Uterus (tissue), 4 donors: Measurements from ENCODE around the gene TRMT44. TPM values are rescaled to one million over a fixed set of nuclear protein-coding genes. Genes with fewer than 3 reads are reported as not detected.

ENCODE experiments used
- DNase-seq, 2 donors: peaks; one replicate each; pipeline ENCODE4 v3.0.0-alpha.2; 2019 to 2020
- H3K27ac ChIP-seq, 2 donors: fragments of 200-600 bp; sonication (generic); 1 replicate in 1 of 2; 2 replicates in 1 of 2; pipeline ENCODE4 v1.5.1; 2016 to 2018
- H3K27me3 ChIP-seq, 2 donors: fragments of 200-600 bp; sonication (generic); one replicate each; pipeline ENCODE4 v1.5.1; 2018 to 2019; ENCODE audit warnings: control low read depth in 1 of 2
- H3K36me3 ChIP-seq, 2 donors: fragments of 200-600 bp; sonication (generic); one replicate each; pipeline ENCODE4 v1.5.1; 2019; ENCODE audit warnings: control low read depth in 1 of 2
- H3K4me1 ChIP-seq, 2 donors: fragments of 200-600 bp; sonication (generic); one replicate each; pipeline ENCODE4 v1.5.1; 2018 to 2019; ENCODE audit warnings: control low read depth in 1 of 2
- H3K4me3 ChIP-seq, 2 donors: fragments of 200-600 bp; sonication (generic); 1 replicate in 1 of 2; 2 replicates in 1 of 2; pipeline ENCODE4 v1.5.1; 2018 to 2019; ENCODE audit warnings: mild to moderate bottlenecking in 1 of 2
- H3K9me3 ChIP-seq, 2 donors: fragments of 200-600 bp; sonication (generic); one replicate each; pipeline ENCODE4 v1.5.1; 2019; ENCODE audit warnings: control low read depth in 1 of 2
- CTCF ChIP-seq, 4 experiments: fragments of 200-600 bp in 2 of 4; fragments of 450-650 bp in 2 of 4; sonication (generic) in 2 of 4; IDR thresholded peaks; one replicate each; pipeline ENCODE4 v1.5.1; 2016 to 2019; ENCODE audit warnings: antibody characterized with exemption in 4 of 4, mild to moderate bottlenecking in 2 of 4, moderate library complexity in 1 of 4
- POLR2A ChIP-seq, 2 donors: fragments of 450-650 bp; IDR thresholded peaks; one replicate each; pipeline ENCODE4 v1.6.1; 2016; ENCODE audit warnings: antibody characterized with exemption in 2 of 2, mild to moderate bottlenecking in 1 of 2, moderate library complexity in 1 of 2
- intact Hi-C: fragments of 100-400 bp; cut with DNase I; formaldehyde crosslinking; loops from one replicate; pipeline ENCODE4 v1.15.1; 2023; ENCODE audit warnings: low total_unique reads
- total RNA-seq, 4 donors: library from RNA; depleted of rRNA in 3 of 4; stranded (reverse); fragments of >200 nt in 3 of 4; gene quantifications; one replicate each; pipeline versions ENCODE4 v1.1.0 to v1.2.4, GENCODE V29; 2014 to 2023
- donor health status: DM: yes; HTN: yes; CAD: no.

Gene TRMT44
- total RNA-seq, 4 donors from 2014 or later = 3.3 to 38.8 (median 32.3) TPM

GRCh38 chr4:8468746-8469535 lies 28.4 kb downstream of the TRMT44 start:
- peak; percentile 73 to 79 for DNase-seq
- no peaks in the 10 kb centered on the region for H3K36me3 ChIP-seq
- intact Hi-C loops = loop anchor here (10.0 kb wide), 1 partner anchor 126 kb away; the partner anchor contains the start of gene CPZ
- H3K27ac ChIP-seq = peak overlapping the region in 1 of 2 donors; percentile 88
- H3K9me3 ChIP-seq = no peaks in the 10 kb centered on the region
- peaks cover 17 to 21% of the 10 kb centered on the region in 2 donors for H3K4me1 ChIP-seq
- TF ChIP-seq POLR2A (IDR thresholded peaks at IDR 0.05) (no peak), CTCF (IDR thresholded peaks at IDR 0.05) (peak; percentile 80 to 94 (median 88))
- no peaks in the 10 kb centered on the region for H3K27me3 ChIP-seq
- no peak overlapping the region for H3K4me3 ChIP-seq

DNA sequence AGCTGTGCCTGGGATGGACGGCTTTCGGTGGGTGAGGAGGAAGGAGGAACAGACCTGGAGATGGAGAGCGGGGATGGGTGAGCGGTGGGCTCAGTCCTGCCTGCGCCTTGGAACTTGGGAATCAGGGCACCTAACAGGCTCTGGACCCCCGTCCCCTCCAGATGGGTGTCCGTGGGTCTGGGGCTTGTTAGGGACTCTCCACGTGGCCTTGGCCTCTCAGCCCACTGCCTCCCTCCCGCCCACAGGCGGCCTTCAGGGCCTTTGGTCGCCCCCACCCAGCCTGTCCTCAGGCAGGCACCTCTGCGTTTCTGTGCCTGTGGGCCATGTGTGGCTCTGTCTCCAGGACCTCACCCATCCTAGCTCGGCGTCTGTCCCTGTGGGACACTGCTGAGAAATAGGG lies 29.0 kb downstream of the TRMT44 start:
- TF ChIP-seq POLR2A (IDR thresholded peaks at IDR 0.05) = no peak
- TF ChIP-seq CTCF (IDR thresholded peaks at IDR 0.05) = no peak
- Histone ChIP-seq H3K4me3 (no peak overlapping the region), H3K9me3 (no peaks in the 10 kb centered on the region), H3K27ac (peak overlapping the region in 1 of 2 donors; percentile 88), H3K36me3 (no peaks in the 10 kb centered on the region), H3K27me3 (no peaks in the 10 kb centered on the region), H3K4me1 (peaks cover 19 to 24% of the 10 kb centered on the region in 2 donors)
- DNase-seq = no peak
- intact Hi-C loops = loop anchor here (10.0 kb wide), 1 partner anchor 125 kb away; the partner anchor contains the start of gene CPZ

- H3K27ac ChIP-seq = peak overlapping the region in 1 of 2 donors; percentile 88
- no peaks in the 10 kb centered on the region for H3K36me3 ChIP-seq
- TF ChIP-seq POLR2A (IDR thresholded peaks at IDR 0.05) (no peak), CTCF (IDR thresholded peaks at IDR 0.05) (no peak)
- H3K4me3 ChIP-seq = no peak overlapping the region
- peaks cover 19 to 24% of the 10 kb centered on the region in 2 donors for H3K4me1 ChIP-seq
- H3K27me3 ChIP-seq = no peaks in the 10 kb centered on the region
- DNase-seq = no peak
- no peaks in the 10 kb centered on the region for H3K9me3 ChIP-seq
- intact Hi-C loops = no loop called here
Measured at GRCh38 chr4:8470451-8471024, 30.0 kb downstream of the TRMT44 start.

- H3K9me3 ChIP-seq = no peaks in the 10 kb centered on the region
- intact Hi-C loops = no loop called here
- peak overlapping the region; percentile 88 to 96 for H3K27ac ChIP-seq
- H3K27me3 ChIP-seq = no peaks in the 10 kb centered on the region
- H3K4me1 ChIP-seq = peaks cover 19 to 24% of the 10 kb centered on the region in 2 donors
- TF ChIP-seq POLR2A (IDR thresholded peaks at IDR 0.05) = no peak
- TF ChIP-seq CTCF (IDR thresholded peaks at IDR 0.05) = no peak
- H3K36me3 ChIP-seq = no peaks in the 10 kb centered on the region
- H3K4me3 ChIP-seq = no peak overlapping the region
- DNase-seq = no peak
Measured at GRCh38 chr4:8471211-8471875, 30.8 kb downstream of the TRMT44 start.
